H9 (cell line): ENCODE data around the gene KIRREL3. TPM values are rescaled to one million over a fixed set of nuclear protein-coding genes. Genes with fewer than 3 reads are reported as not detected.

Experiments
- DNase-seq: peaks from one replicate; pipeline ENCODE4 v3.0.0-alpha.2; 2017
- H2AFZ ChIP-seq: one replicate; pipeline ENCODE4 v1.6.1; 2013; ENCODE audit warnings: mild to moderate bottlenecking, low read length, control low read depth, moderate library complexity
- H2AK5ac ChIP-seq: 2 replicates; pipeline ENCODE4 v1.6.1; 2013; ENCODE audit warnings: low read length, control low read depth, mixed read lengths; ENCODE audit not compliant: insufficient read length
- H2BK120ac ChIP-seq: one replicate; pipeline ENCODE4 v1.6.1; 2013; ENCODE audit warnings: low read depth, mild to moderate bottlenecking, low read length, control low read depth, inconsistent platforms; ENCODE audit not compliant: poor library complexity, severe bottlenecking
- H2BK12ac ChIP-seq: 2 replicates; pipeline ENCODE4 v1.6.1; 2013; ENCODE audit warnings: low read length, control low read depth, mixed read lengths, low read depth; ENCODE audit not compliant: insufficient read length
- H2BK15ac ChIP-seq: 2 replicates; pipeline ENCODE4 v1.6.1; 2013; ENCODE audit warnings: low read depth, low read length, control low read depth
- H2BK20ac ChIP-seq: one replicate; pipeline ENCODE4 v1.6.1; 2013; ENCODE audit warnings: low read depth, mild to moderate bottlenecking, low read length, control low read depth, inconsistent platforms; ENCODE audit not compliant: poor library complexity, severe bottlenecking
- H2BK5ac ChIP-seq: 2 replicates; pipeline ENCODE4 v1.6.1; 2013; ENCODE audit warnings: low read length, control low read depth, mixed read lengths; ENCODE audit not compliant: insufficient read length
- H3K14ac ChIP-seq: 2 replicates; pipeline ENCODE4 v1.6.1; 2013; ENCODE audit warnings: low read length, control low read depth; ENCODE audit not compliant: insufficient read depth
- H3K18ac ChIP-seq: 2 replicates; pipeline ENCODE4 v1.6.1; 2013; ENCODE audit warnings: low read depth, mild to moderate bottlenecking, mixed read lengths, low read length, control low read depth; ENCODE audit not compliant: insufficient read length
- H3K23ac ChIP-seq: 2 replicates; pipeline ENCODE4 v1.6.1; 2013; ENCODE audit warnings: low read length, control low read depth, mixed read lengths, low read depth; ENCODE audit not compliant: insufficient read length
- H3K23me2 ChIP-seq: 2 replicates; pipeline ENCODE4 v1.6.1; 2013; ENCODE audit warnings: low read depth, mild to moderate bottlenecking, mixed read lengths, low read length, control low read depth; ENCODE audit not compliant: insufficient read length, poor library complexity, severe bottlenecking
- H3K27ac ChIP-seq: 2 replicates; pipeline ENCODE4 v1.5.1; 2013; ENCODE audit warnings: low read length, control low read depth, mixed read lengths, low read depth; ENCODE audit not compliant: insufficient read length
- H3K27me3 ChIP-seq: 2 replicates; pipeline ENCODE4 v1.6.1; 2013; ENCODE audit warnings: low read length, control low read depth, inconsistent platforms; ENCODE audit not compliant: insufficient read depth
- H3K4ac ChIP-seq: 2 replicates; pipeline ENCODE4 v1.6.1; 2013; ENCODE audit warnings: low read depth, mild to moderate bottlenecking, control low read depth, inconsistent platforms, low read length, moderate library complexity
- H3K4me1 ChIP-seq: 2 replicates; pipeline ENCODE4 v1.6.1; 2013; ENCODE audit warnings: low read length, control low read depth, inconsistent platforms; ENCODE audit not compliant: insufficient read depth
- H3K4me2 ChIP-seq: 2 replicates; pipeline ENCODE4 v1.6.1; 2013; ENCODE audit warnings: low read length, control low read depth, mixed read lengths; ENCODE audit not compliant: insufficient read length, insufficient read depth
- H3K56ac ChIP-seq: 2 replicates; pipeline ENCODE4 v1.6.1; 2013; ENCODE audit warnings: low read depth, mild to moderate bottlenecking, mixed read lengths, low read length, control low read depth; ENCODE audit not compliant: insufficient read length
- H3K79me1 ChIP-seq: 2 replicates; pipeline ENCODE4 v1.6.1; 2013; ENCODE audit warnings: low read depth, mild to moderate bottlenecking, moderate library complexity, low read length, control low read depth, inconsistent platforms; ENCODE audit not compliant: insufficient read depth, poor library complexity, severe bottlenecking
- H3K79me2 ChIP-seq: 2 replicates; pipeline ENCODE4 v1.6.1; 2013; ENCODE audit warnings: low read length, control low read depth, inconsistent platforms; ENCODE audit not compliant: insufficient read depth
- H3K9ac ChIP-seq: 2 replicates; pipeline ENCODE4 v1.6.1; 2013; ENCODE audit warnings: low read length, control low read depth, mixed read lengths; ENCODE audit not compliant: insufficient read length; ENCODE audit errors: extremely low read depth
- H3K9me3 ChIP-seq: one replicate; pipeline ENCODE4 v1.6.1; 2013; ENCODE audit warnings: low read depth, low read length, inconsistent platforms; ENCODE audit not compliant: control insufficient read depth
- H3T11ph ChIP-seq: one replicate; pipeline ENCODE4 v1.6.1; 2013; ENCODE audit warnings: mild to moderate bottlenecking, low read length, control low read depth, inconsistent platforms
- H4K20me1 ChIP-seq: one replicate; pipeline ENCODE4 v1.6.1; 2013; ENCODE audit not compliant: control insufficient read depth, insufficient read length, insufficient read depth
- H4K5ac ChIP-seq: 2 replicates; pipeline ENCODE4 v1.6.1; 2013; ENCODE audit warnings: low read depth, mild to moderate bottlenecking, mixed read lengths, low read length, control low read depth; ENCODE audit not compliant: insufficient read length
- H4K8ac ChIP-seq: replicated peaks from 2 replicates; pipeline ENCODE4 v1.6.1; 2013; ENCODE audit warnings: low read length, control low read depth, mixed read lengths, low read depth; ENCODE audit not compliant: insufficient read length
- H4K91ac ChIP-seq: 2 replicates; pipeline ENCODE4 v1.6.1; 2013; ENCODE audit warnings: low read depth, mild to moderate bottlenecking, moderate library complexity, mixed read lengths, low read length, control low read depth; ENCODE audit not compliant: insufficient read length
- H3K27ac Mint-ChIP-seq, 3 experiments: 2 replicates in 2 of 3; 3 replicates in 1 of 3; pipeline ENCODE4 v1.8.0; 2020 to 2021; ENCODE audit warnings: mixed read lengths in 3 of 3, mild to moderate bottlenecking in 1 of 3, moderate library complexity in 1 of 3
- H3K27me3 Mint-ChIP-seq: 2 replicates; pipeline ENCODE4 v1.8.0; 2021; ENCODE audit warnings: low read depth, mild to moderate bottlenecking, moderate library complexity, mixed read lengths
- H3K36me3 Mint-ChIP-seq, 3 experiments: 2 replicates in 2 of 3; 3 replicates in 1 of 3; pipeline ENCODE4 v1.8.0; 2020 to 2021; ENCODE audit warnings: low read depth in 3 of 3, mixed read lengths in 3 of 3; ENCODE audit not compliant: insufficient read depth in 1 of 3
- H3K4me1 Mint-ChIP-seq, 2 experiments: 2 replicates each; pipeline ENCODE4 v1.8.0; 2020; ENCODE audit warnings: mixed read lengths in 2 of 2
- H3K4me3 Mint-ChIP-seq, 2 experiments: 2 replicates in 1 of 2; 3 replicates in 1 of 2; pipeline ENCODE4 v1.8.0; 2020 to 2021; ENCODE audit warnings: mild to moderate bottlenecking in 2 of 2, mixed read lengths in 2 of 2, moderate library complexity in 1 of 2
- H3K9me3 Mint-ChIP-seq, 2 experiments: 2 replicates in 1 of 2; 3 replicates in 1 of 2; pipeline ENCODE4 v1.8.0; 2020; ENCODE audit warnings: mild to moderate bottlenecking in 2 of 2, mixed read lengths in 2 of 2, moderate library complexity in 1 of 2
- WGBS: extraction: QIAGEN DNeasy Blood & Tissue Kit; methylation state at CpG from one replicate; pipeline ENCODE4 v1.1.7; 2013; ENCODE audit warnings: missing lambda C conversion rate, low lambda C conversion rate, mixed read lengths; ENCODE audit not compliant: insufficient read length; ENCODE audit errors: extremely low coverage; 5-methylcytosine and 5-hydroxymethylcytosine counted together
- total RNA-seq: library from RNA; stranded (reverse); gene quantifications from 2 replicates; pipeline ENCODE4 v1.2.1, GENCODE V29; 2021
- TF ChIP-seq, protein P1 (sequence below): fragments of 200-600 bp; sonication (generic); conservative IDR thresholded peaks from 3 replicates; pipeline ENCODE4 v1.8.0; 2021; ENCODE audit warnings: antibody characterized with exemption, mild to moderate bottlenecking

Gene KIRREL3
- total RNA-seq, 1 experiment from 2014 or later = 0.17 TPM

DNA sequence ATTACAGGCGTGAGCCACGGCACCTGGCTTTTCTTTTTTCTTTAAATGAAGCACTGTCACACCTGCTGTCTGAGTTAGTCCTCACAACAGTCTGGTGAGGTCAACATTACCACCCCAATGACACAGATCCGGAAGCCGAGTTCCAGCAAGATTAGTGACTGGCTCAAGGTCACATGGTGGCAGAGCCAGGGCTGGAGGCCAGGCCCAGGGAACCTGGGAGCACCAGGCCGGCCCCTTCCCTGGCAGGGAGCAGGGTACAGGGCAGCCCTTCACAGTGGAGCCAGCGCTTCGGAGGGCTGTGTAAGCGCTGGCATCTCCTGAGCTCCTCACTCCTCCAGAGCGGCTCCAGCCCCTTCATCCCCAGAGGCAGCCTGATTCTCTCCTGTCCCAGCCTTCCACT is 526.4 kb downstream of the KIRREL3 start:
- H3K9ac ChIP-seq = no peak overlapping the region
- Mint-ChIP-seq H3K27me3 (no peaks in the 10 kb centered on the region; the same call in 1 of the 2 replicates), H3K36me3 (no peaks in the 10 kb centered on the region; a peak in 1 of 7 replicates), H3K4me3 (no peak overlapping the region), H3K27ac (no peak overlapping the region), H3K9me3 (no peaks in the 10 kb centered on the region; a peak in 1 of 5 replicates), H3K4me1 (peaks cover 2 to 18% of the 10 kb centered on the region in 2 experiments; a peak in 2 of 4 replicates)
- no peak overlapping the region for H2BK5ac ChIP-seq
- H3K4ac ChIP-seq = no peak overlapping the region
- H3K23ac ChIP-seq = no peak overlapping the region
- no peak overlapping the region for H3T11ph ChIP-seq
- H2BK20ac ChIP-seq = no peak overlapping the region
- DNase-seq = no peak
- no peak overlapping the region for H2AK5ac ChIP-seq
- H3K56ac ChIP-seq = no peak overlapping the region
- no peak overlapping the region for H3K18ac ChIP-seq
- H3K4me1 ChIP-seq = no peaks in the 10 kb centered on the region
- no peak overlapping the region for H3K27ac ChIP-seq
- no CpG with 5 or more reads among the region's 9 CpGs for WGBS
- no peak overlapping the region for H4K91ac ChIP-seq
- no peak overlapping the region for H3K4me2 ChIP-seq
- H3K23me2 ChIP-seq = no peaks in the 10 kb centered on the region
- TF ChIP-seq, protein P1, sequence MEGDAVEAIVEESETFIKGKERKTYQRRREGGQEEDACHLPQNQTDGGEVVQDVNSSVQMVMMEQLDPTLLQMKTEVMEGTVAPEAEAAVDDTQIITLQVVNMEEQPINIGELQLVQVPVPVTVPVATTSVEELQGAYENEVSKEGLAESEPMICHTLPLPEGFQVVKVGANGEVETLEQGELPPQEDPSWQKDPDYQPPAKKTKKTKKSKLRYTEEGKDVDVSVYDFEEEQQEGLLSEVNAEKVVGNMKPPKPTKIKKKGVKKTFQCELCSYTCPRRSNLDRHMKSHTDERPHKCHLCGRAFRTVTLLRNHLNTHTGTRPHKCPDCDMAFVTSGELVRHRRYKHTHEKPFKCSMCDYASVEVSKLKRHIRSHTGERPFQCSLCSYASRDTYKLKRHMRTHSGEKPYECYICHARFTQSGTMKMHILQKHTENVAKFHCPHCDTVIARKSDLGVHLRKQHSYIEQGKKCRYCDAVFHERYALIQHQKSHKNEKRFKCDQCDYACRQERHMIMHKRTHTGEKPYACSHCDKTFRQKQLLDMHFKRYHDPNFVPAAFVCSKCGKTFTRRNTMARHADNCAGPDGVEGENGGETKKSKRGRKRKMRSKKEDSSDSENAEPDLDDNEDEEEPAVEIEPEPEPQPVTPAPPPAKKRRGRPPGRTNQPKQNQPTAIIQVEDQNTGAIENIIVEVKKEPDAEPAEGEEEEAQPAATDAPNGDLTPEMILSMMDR = no peak
- H2BK15ac ChIP-seq = no peak overlapping the region
- H4K5ac ChIP-seq = no peak overlapping the region
- no peak overlapping the region for H2BK120ac ChIP-seq
- H4K20me1 ChIP-seq = no peaks in the 10 kb centered on the region
- H3K79me1 ChIP-seq = no peaks in the 10 kb centered on the region
- H3K14ac ChIP-seq = no peak overlapping the region
- no peak overlapping the region for H4K8ac ChIP-seq
- H2BK12ac ChIP-seq = no peak overlapping the region
- H3K9me3 ChIP-seq = no peaks in the 10 kb centered on the region
- H3K27me3 ChIP-seq = no peaks in the 10 kb centered on the region; the same call in 1 of the 2 replicates
- H3K79me2 ChIP-seq = no peaks in the 10 kb centered on the region
- H2AFZ ChIP-seq = no peak overlapping the region
